Adrenal gland (tissue), 12 donors: ENCODE data around the gene TACC2. TPM values are rescaled to one million over a fixed set of nuclear protein-coding genes. Genes with fewer than 3 reads are reported as not detected.

Source experiments
- DNase-seq, 7 donors: peaks; one replicate each; pipeline ENCODE4 v3.0.0-alpha.2; 2019 to 2020
- H3K27ac ChIP-seq, 5 donors: fragments of 200-600 bp; sonication (generic) in 4 of 5; 1 replicate in 3 of 5; 2 replicates in 2 of 5; pipeline versions ENCODE4 v1.5.1 to v1.8.0; 2016 to 2020; ENCODE audit warnings: mild to moderate bottlenecking in 1 of 5
- H3K27me3 ChIP-seq: fragments of 200-600 bp; 2 replicates; pipeline ENCODE4 v1.8.0; 2021
- H3K36me3 ChIP-seq, 2 donors: fragments of 200-600 bp; replicated peaks in 1 of 2; 1 replicate in 1 of 2; 2 replicates in 1 of 2; pipeline versions ENCODE4 v1.5.1 to v1.8.0; 2018 to 2022
- H3K4me1 ChIP-seq, 2 donors: fragments of 200-600 bp; replicated peaks in 1 of 2; 1 replicate in 1 of 2; 2 replicates in 1 of 2; pipeline versions ENCODE4 v1.5.1 to v1.8.0; 2018 to 2021
- H3K4me3 ChIP-seq, 4 donors: fragments of 200-600 bp; sonication (generic) in 3 of 4; one replicate each; pipeline ENCODE4 v1.5.1; 2016 to 2018
- H3K9me3 ChIP-seq, 3 donors: fragments of 200-600 bp; sonication (generic) in 1 of 3; replicated peaks in 1 of 3; 1 replicate in 2 of 3; 2 replicates in 1 of 3; pipeline versions ENCODE4 v1.5.1 to v1.8.0; 2016 to 2021
- POLR2A ChIP-seq, 2 donors: fragments of 450-650 bp; IDR thresholded peaks; one replicate each; pipeline ENCODE4 v1.6.1; 2017; ENCODE audit warnings: antibody characterized with exemption in 2 of 2, mild to moderate bottlenecking in 2 of 2, moderate library complexity in 1 of 2
- WGBS, 4 donors: extraction: QIAGEN DNeasy Blood & Tissue Kit in 2 of 4; methylation state at CpG; one replicate each; pipeline versions ENCODE4 v1.1.5 to v1.1.7; 2013 to 2017; 5-methylcytosine and 5-hydroxymethylcytosine counted together
- intact Hi-C, 2 donors: fragments of 100-400 bp; cut with DNase I; formaldehyde crosslinking; loops; one replicate each; pipeline versions ENCODE4 v1.14.1 to v1.15.0; 2022 to 2023
- polyA plus RNA-seq, 3 donors: library from polyadenylated mRNA; stranded (reverse); fragments of 200-250 nt in 2 of 3; fragments of 350-450 nt in 1 of 3; fragmentation: Illumina TruSeq in 1 of 3; extraction: RNeasy Lipid Tissue Mini Kit (QIAGEN cat#74804) in 1 of 3; gene quantifications; one replicate each; pipeline ENCODE4 v1.2.3, GENCODE V29; 2013 to 2014
- total RNA-seq, 9 donors: library from RNA; depleted of rRNA in 4 of 9; stranded (reverse); fragments of >200 nt in 4 of 9; fragments of 120-200 nt in 1 of 9; fragmentation: NEBNext Ultra II Directional in 1 of 9; extraction: Animal tissue kit (Norgen Biotek cat#: 25700) in 1 of 9; gene quantifications; one replicate each; pipeline versions ENCODE4 v1.1.0 to v1.2.4, GENCODE V29; 2013 to 2023
- TF ChIP-seq, protein P1 (sequence below), 6 experiments: fragments of 450-650 bp in 4 of 6; fragments of 200-600 bp in 2 of 6; sonication (generic) in 1 of 6; IDR thresholded peaks; 1 replicate in 5 of 6; 2 replicates in 1 of 6; pipeline versions ENCODE4 v1.5.1 to v1.8.0; 2016 to 2021; ENCODE audit warnings: antibody characterized with exemption in 6 of 6, mild to moderate bottlenecking in 2 of 6, moderate library complexity in 1 of 6
- donor health status: healthy with polysubstance abuse.
- donor health status: Bipolar disorder and iron deficiency.
- donor health status: DM: yes; HTN: yes; CAD: no.
- donor health status: DM: no; HTN: no; CAD: no.
- donor health status: DM: no; HTN: no; CAD: no.
- donor health status: DM: yes; HTN: yes; CAD: no.

The TACC2 gene
- total and polyA plus RNA-seq, 12 donors: 11.3 to 45.7 (median 26.3) TPM

DNA sequence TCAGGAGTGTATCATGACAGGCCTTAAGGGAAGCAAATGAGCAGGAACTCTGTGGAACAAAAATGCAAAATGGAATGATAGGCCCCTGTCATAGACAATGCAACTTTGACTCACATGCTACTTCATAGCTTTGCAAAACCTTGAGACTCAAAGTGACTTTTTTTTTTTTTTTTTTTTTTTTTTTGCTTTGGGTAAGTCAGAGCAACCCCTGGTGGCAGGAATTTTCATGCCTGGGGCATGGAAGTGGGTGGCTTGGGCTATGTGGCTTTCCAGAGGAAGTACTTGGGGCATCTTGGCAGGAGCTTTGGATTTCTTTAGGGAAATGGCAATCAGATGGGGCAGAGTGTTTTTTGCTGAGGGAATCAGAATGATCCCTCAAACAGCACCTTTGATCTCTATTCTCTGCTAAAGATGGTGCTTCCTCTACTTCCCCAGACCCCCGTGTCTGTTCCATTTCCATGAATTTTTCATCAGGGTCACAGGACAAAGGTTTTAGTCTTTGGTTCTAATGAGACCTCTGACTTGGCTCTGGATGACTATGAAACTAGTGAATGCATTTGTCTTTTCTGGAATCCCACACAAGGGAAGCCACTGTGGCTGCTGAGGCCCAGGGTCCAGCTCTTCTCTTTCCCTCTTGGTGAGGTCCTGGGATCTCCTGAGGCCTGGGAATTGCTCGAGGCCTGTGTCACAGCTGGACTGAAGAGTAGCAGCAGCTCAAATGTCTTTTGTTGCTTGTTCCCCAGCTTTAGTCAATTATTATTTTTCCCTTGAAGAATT, 62.8 kb downstream of the TACC2 start:
- H3K9me3 ChIP-seq: no peaks in the 10 kb centered on the region
- peaks cover 3 to 22% of the 10 kb centered on the region in 2 donors for H3K4me1 ChIP-seq
- H3K27ac ChIP-seq: peak overlapping the region; percentile 41 to 89 (median 69)
- no peaks in the 10 kb centered on the region for H3K36me3 ChIP-seq
- no peaks in the 10 kb centered on the region for H3K27me3 ChIP-seq
- peak; percentile 63 to 80 (median 77) for DNase-seq
- no peak overlapping the region for H3K4me3 ChIP-seq
- TF ChIP-seq, protein P1, sequence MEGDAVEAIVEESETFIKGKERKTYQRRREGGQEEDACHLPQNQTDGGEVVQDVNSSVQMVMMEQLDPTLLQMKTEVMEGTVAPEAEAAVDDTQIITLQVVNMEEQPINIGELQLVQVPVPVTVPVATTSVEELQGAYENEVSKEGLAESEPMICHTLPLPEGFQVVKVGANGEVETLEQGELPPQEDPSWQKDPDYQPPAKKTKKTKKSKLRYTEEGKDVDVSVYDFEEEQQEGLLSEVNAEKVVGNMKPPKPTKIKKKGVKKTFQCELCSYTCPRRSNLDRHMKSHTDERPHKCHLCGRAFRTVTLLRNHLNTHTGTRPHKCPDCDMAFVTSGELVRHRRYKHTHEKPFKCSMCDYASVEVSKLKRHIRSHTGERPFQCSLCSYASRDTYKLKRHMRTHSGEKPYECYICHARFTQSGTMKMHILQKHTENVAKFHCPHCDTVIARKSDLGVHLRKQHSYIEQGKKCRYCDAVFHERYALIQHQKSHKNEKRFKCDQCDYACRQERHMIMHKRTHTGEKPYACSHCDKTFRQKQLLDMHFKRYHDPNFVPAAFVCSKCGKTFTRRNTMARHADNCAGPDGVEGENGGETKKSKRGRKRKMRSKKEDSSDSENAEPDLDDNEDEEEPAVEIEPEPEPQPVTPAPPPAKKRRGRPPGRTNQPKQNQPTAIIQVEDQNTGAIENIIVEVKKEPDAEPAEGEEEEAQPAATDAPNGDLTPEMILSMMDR (IDR thresholded peaks at IDR 0.05): peak; percentile 62 to 77 (median 66)
- TF ChIP-seq POLR2A (IDR thresholded peaks at IDR 0.05): no peak
- WGBS, 4 donors: 54 to 73% (median 62%) methylated on average over 2 of the region's 2 CpGs
- intact Hi-C loops: loop anchor here in 1 of 2 donors (10.0 kb wide), 1 partner anchor 53 kb away; no protein-coding TSS in a partner anchor

DNA sequence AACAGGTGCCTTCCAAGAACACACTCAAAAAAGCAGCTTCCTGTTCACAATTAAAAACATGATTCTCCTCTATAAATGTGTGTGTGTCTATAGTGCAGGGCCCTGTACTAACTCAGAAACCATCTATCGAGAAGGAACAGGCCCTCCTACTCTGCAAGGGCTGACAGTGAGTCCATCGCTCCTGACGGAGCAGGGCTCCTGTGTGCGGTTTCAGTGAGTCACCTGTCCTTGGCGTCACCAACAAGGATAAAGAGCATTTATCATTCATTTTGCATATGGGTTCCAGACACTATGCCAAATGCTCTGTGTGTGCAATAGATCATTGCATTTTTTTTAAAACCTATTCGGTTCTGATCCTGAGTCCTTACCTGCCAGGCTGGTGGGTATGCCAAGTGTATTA, 63.7 kb downstream of the TACC2 start:
- peak in 1 of 2 donors; percentile 35 for TF ChIP-seq POLR2A (IDR thresholded peaks at IDR 0.05)
- TF ChIP-seq, protein P1 (IDR thresholded peaks at IDR 0.05): no peak
- intact Hi-C loops: loop anchor here in 1 of 2 donors (10.0 kb wide), 1 partner anchor 52 kb away; no protein-coding TSS in a partner anchor
- 47 to 55% (median 53%) methylated on average over 6 of the region's 6 CpGs for WGBS, 4 donors
- peak; percentile 75 to 90 (median 87) for DNase-seq
- Histone ChIP-seq H3K4me1 (peaks cover 3 to 22% of the 10 kb centered on the region in 2 donors), H3K4me3 (no peak overlapping the region), H3K27me3 (no peaks in the 10 kb centered on the region), H3K9me3 (no peaks in the 10 kb centered on the region), H3K27ac (peak overlapping the region in 3 of 5 donors; percentile 64 to 77 (median 71)), H3K36me3 (no peaks in the 10 kb centered on the region)

DNA sequence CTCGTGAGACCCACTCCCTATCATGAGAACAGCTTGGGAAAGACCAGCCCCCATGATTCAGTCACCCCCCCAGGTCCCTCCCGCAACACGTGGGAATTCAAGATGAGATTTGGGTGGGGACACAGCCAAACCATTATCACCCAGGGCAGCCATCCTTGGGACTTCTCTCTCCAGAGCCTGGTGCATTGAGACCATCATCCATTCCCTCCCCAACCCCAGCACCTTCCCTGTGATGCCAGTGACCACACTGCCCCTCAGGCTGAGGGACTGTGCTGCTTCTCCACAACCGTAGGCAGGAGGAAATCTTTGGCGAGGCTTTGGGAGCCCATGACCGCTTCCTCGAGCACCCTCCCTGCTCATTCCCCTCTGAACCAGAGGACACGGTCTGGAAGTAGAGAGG, 64.4 kb downstream of the TACC2 start:
- DNase-seq: no peak
- Histone ChIP-seq H3K36me3 (no peaks in the 10 kb centered on the region), H3K27ac (peak overlapping the region in 3 of 5 donors; percentile 20 to 77 (median 58)), H3K27me3 (no peaks in the 10 kb centered on the region), H3K9me3 (no peaks in the 10 kb centered on the region), H3K4me1 (peaks cover 3 to 22% of the 10 kb centered on the region in 2 donors), H3K4me3 (no peak overlapping the region)
- 85 to 93% (median 88%) methylated on average over 7 to 8 of the region's 8 CpGs for WGBS, 4 donors
- intact Hi-C loops: loop anchor here in 1 of 2 donors (10.0 kb wide), 1 partner anchor 51 kb away; no protein-coding TSS in a partner anchor
- TF ChIP-seq POLR2A (IDR thresholded peaks at IDR 0.05): no peak
- TF ChIP-seq, protein P1 (IDR thresholded peaks at IDR 0.05): no peak
